HG03108 (cell line): ENCODE data around the gene BCL7B.
"Not testable (repeated sequence)": the region's sequence is repeated elsewhere in the genome, so short reads cannot be mapped to it uniquely, and the experiment has no call there.

ENCODE experiments used
- ATAC-seq: cut with Tn5 transposase; IDR thresholded peaks from one replicate; pipeline ENCODE4 v1.9.1; 2021; ENCODE audit warnings: moderate library complexity; ENCODE audit not compliant: unreplicated experiment

The BCL7B gene

GRCh38 chr7:73537051-73537450, 20.4 kb downstream of the BCL7B start:
- ATAC-seq, result no peak

- ATAC-seq, result no peak
Observed at GRCh38 chr7:73536479-73536878, 21.0 kb downstream of the BCL7B start.

GRCh38 chr7:73535918-73536317, 21.6 kb downstream of the BCL7B start:
- ATAC-seq, result not testable (repeated sequence)

GRCh38 chr7:73533742-73534141, 23.7 kb downstream of the BCL7B start:
- ATAC-seq, result no peak

- no peak for ATAC-seq
Observed at GRCh38 chr7:73532224-73532623, 25.3 kb downstream of the BCL7B start.

- no peak for ATAC-seq
Observed at GRCh38 chr7:73530800-73531199, 26.7 kb downstream of the BCL7B start.

GRCh38 chr7:73526896-73527821, 30.3 kb downstream of the BCL7B start:
- ATAC-seq, result no peak

GRCh38 chr7:73526158-73526494, 31.4 kb downstream of the BCL7B start:
- ATAC-seq, result not testable (repeated sequence)

GRCh38 chr7:73522105-73522872, 35.2 kb downstream of the BCL7B start, which contains the start of gene BAZ1B:
Gene BAZ1B (minus strand): TSS chr7:73522293. CDS start chr7:73521933, 360 bp downstream.
- ATAC-seq, result peak; percentile 82

GRCh38 chr7:73521636-73522104, 35.8 kb downstream of the BCL7B start:
- peak; percentile 32 for ATAC-seq

- ATAC-seq, result no peak
Observed at GRCh38 chr7:73520673-73521635, 36.5 kb downstream of the BCL7B start.

GRCh38 chr7:73519867-73520672, 37.4 kb downstream of the BCL7B start:
- ATAC-seq, result no peak

- no peak for ATAC-seq
Observed at GRCh38 chr7:73518470-73518869, 39.0 kb downstream of the BCL7B start.

GRCh38 chr7:73517241-73517995, 40.1 kb downstream of the BCL7B start:
- ATAC-seq, result no peak

- no peak for ATAC-seq
Observed at GRCh38 chr7:73515178-73515577, 42.3 kb downstream of the BCL7B start.

GRCh38 chr7:73512018-73512780, 45.3 kb downstream of the BCL7B start:
- ATAC-seq, result no peak

GRCh38 chr7:73509463-73509862, 48.0 kb downstream of the BCL7B start:
- no peak for ATAC-seq

- ATAC-seq, result no peak
Observed at GRCh38 chr7:73507556-73507955, 49.9 kb downstream of the BCL7B start.
